GM08714 (cell line): ENCODE measurements around the gene IL17RA.
"Not testable (repeated sequence)": the region's sequence is repeated elsewhere in the genome, so short reads cannot be mapped to it uniquely, and the experiment has no call there.

ENCODE experiments used
- H3K4me3 ChIP-seq: fragments of 200-500 bp; sonication (Bioruptor generic); 2 replicates; pipeline ENCODE4 v1.5.1; 2014; ENCODE audit warnings: mild to moderate bottlenecking, low read length, inconsistent platforms
- ZNF274 ChIP-seq: IDR thresholded peaks from 2 replicates; pipeline ENCODE4 v1.6.1; 2012; ENCODE audit warnings: mild to moderate bottlenecking, low read depth, low read length

Gene IL17RA

DNA sequence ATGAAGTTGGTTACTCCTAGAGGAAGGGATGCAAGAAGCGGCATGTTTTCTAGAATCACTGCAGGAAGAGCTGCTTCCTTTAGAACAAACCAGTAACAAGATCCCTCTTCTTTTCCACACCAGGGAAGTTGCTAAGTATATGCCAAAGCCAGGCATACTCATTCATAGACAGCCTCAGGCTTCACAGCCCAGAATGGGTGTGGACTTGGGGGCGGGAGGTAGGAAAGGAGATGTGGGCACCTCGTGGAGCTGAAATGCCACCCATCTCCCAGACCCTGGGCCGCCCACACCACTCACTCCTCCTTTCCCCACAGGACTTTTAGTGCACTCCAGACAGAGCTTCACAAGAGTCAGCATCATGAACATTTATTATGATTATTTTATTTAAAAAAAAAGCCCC lies 52.4 kb downstream of the IL17RA start:
- H3K4me3 ChIP-seq: no peak overlapping the region
- no peak for TF ChIP-seq ZNF274

GRCh38 chr22:17137861-17138425 lies 53.1 kb downstream of the IL17RA start:
- no peak overlapping the region for H3K4me3 ChIP-seq
- no peak for TF ChIP-seq ZNF274

DNA sequence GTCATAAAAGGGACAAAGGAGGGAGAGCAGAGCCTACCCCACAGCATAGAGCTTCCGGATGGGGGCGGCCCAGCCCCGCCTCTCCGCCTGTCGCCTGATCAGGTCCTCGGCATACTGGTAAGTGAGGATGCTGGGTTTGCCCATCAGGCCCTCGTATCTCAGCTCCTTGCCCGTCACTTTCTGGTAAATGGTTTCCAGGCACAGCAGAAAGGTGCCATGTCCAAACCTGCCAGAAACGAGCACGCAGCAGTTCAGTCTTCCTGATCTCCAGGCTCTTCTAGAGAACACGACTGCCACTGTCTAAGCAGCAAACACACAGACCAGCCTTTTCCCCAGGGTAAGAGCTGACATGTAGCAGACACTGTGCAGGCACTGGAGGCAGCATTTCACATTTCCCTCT lies 53.7 kb downstream of the IL17RA start:
- no peak for TF ChIP-seq ZNF274
- H3K4me3 ChIP-seq: no peak overlapping the region

DNA sequence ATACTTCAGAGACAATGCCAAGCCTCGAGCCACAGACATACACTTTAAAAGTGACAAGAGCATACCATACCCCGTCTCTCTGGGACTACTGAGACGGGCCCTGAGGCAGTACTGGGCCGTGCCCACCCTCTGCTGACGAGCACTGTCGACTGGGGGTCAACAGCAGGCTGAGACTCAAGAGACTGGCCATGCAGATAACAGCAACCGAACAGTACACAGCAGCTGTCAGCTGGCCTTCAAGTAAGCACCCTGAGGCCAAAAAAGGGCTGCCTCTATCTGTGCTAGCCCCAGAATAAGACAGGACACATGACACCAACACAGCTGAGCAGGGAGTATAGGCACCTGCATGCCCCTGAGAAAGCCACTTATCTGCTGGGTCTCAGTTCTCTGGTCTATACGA lies 55.2 kb downstream of the IL17RA start:
- TF ChIP-seq ZNF274: no peak
- H3K4me3 ChIP-seq: no peak overlapping the region

GRCh38 chr22:17140826-17141766 lies 56.3 kb downstream of the IL17RA start:
- TF ChIP-seq ZNF274: no peak
- H3K4me3 ChIP-seq: no peak overlapping the region

- no peak for TF ChIP-seq ZNF274
- no peak overlapping the region for H3K4me3 ChIP-seq
These were observed 58.3 kb downstream of the IL17RA start for GRCh38 chr22:17143101-17143500.

GRCh38 chr22:17143826-17144225 lies 59.0 kb downstream of the IL17RA start:
- TF ChIP-seq ZNF274: no peak
- H3K4me3 ChIP-seq: no peak overlapping the region

DNA sequence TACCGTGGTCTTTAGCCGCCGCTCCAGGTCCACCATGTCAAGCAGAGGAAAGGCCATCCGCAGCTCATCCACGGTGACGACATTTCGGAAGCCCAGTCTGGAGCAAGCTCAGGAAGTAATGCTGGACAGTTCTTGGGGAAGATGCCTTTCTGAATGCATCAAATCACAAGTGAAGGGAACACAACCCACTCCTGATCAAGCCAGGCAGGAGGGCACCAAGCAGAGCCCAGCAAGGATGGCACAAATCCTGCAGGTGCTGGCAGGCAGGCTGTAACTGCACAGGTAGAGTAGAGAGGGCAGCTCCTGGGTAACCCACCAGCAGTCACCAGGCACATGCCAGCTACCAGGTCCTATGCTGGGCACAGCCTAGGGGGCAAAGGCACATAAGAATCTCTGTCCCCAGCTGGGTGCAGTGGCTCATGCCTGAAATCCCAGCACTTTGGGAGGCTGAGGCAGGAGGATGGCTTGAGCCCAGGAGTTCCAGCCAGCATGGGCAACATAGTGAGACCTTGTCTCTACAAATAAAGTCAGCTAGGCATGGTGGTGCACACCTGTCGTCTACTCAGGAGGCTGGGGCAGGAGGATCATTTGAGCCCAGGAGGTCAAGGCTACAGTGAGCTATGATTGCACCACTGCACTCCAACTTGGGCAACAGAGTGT lies 60.4 kb downstream of the IL17RA start:
- no peak overlapping the region for H3K4me3 ChIP-seq
- no peak for TF ChIP-seq ZNF274

DNA sequence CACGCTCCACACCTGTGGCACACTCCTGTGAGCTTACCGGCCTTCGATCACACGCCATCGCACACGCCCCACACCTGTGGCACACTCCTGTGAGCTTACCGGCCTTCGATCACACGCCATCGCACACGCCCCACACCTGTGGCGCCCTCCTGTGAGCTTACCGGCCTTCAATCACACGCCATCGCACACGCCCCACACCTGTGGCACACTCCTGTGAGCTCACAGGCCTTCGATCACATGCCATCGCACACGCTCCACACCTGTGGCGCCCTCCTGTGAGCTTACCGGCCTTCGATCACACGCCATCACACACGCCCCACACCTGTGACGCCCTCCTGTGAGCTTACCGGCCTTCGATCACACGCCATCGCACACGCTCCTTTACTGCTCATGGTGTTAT lies 62.7 kb downstream of the IL17RA start:
- H3K4me3 ChIP-seq: not testable (repeated sequence)

DNA sequence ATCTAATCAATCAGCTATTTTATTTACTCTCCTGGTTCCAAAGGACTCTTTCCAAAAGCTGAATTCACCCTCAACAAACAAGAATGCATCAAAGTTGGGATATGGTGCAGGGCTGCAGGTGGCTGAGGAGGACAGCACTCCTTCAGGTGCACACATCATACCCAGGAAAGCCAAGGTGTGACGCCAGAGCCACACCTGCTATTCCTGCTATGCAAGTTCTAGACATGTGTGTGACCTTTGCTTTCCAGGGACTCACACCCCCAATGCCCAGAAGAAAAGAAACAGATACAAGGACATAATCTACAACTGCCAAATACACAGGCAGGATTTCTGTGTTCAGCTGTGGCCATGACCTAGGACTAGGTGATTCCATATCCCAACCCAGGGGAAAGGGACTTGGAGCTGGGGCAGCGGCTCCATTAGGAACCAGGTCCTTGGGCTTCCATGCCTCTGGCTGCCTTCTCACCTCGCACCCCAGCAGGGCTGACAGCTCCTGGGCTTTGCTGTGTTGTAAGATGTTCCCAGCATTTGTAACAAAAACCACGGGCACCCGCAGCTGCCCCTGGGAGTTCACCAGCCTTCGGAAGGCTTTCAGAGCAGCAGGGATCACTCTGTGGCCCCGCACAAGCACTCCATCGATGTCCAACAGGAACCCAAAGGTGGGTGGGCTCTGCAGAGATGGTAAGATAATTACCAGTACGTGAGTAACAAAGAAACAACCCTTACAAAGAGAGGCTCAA lies 64.4 kb downstream of the IL17RA start:
- no peak for TF ChIP-seq ZNF274
- H3K4me3 ChIP-seq: no peak overlapping the region

GRCh38 chr22:17152340-17152739 lies 67.5 kb downstream of the IL17RA start:
- H3K4me3 ChIP-seq: no peak overlapping the region
- TF ChIP-seq ZNF274: no peak

GRCh38 chr22:17152971-17153370 lies 68.2 kb downstream of the IL17RA start:
- TF ChIP-seq ZNF274: no peak
- H3K4me3 ChIP-seq: no peak overlapping the region

- no peak for TF ChIP-seq ZNF274
- H3K4me3 ChIP-seq: no peak overlapping the region
These were observed 71.1 kb downstream of the IL17RA start for GRCh38 chr22:17155941-17156340.

DNA sequence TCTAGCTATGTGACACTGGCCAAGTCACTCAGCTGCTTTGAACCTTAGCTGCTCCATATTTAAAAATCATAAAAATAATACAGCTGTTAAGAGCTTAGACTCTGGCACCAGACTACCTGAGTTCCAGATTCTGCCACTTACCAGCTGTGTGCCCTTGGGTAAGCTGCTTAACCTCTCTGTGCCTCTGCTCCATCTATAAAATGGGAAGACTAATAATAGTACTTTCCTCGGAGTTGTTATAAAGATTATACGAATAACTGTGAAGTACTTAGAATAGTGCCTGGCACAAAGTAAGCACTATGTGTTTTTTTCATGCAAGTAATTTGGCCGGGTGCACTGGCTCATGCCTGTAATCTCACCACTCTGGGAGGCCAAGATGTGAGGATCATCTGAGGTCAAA lies 72.9 kb downstream of the IL17RA start:
- TF ChIP-seq ZNF274: no peak
- H3K4me3 ChIP-seq: peak overlapping the region; percentile 66; the same call in 1 of the 2 replicates
